Measurements from ENCODE around the gene ESRRA. TPM values are rescaled to one million over a fixed set of nuclear protein-coding genes. Genes with fewer than 3 reads are reported as not detected.

ESRRA gene
- polyA plus RNA-seq, 1 donor from 2014 or later: 29.0 TPM

DNA sequence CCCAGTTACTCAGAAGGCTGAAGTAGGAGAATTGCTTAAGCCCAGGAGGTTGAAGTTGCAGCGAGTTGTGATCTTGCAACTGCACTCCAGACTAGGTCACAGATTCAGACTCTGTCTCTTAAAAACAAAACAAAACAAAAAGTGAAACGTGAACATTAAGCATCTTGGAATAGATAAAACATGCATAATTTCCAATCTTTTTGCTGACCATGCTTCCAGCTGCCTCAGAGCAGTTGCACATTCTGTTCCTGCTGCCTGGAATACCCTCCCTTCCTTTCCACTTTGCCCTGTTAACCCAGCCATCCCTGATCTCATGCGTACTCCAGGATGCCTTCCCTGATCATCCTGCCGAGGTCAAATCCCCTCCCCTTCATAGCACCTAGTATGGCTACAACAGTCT is 34.0 kb downstream of the ESRRA start:
- Histone ChIP-seq H3K9me3 (ENCODE audit: low read length) (no peaks in the 10 kb centered on the region), H3K4me2 (ENCODE audit: low read length) (no peak overlapping the region), H3K9ac (ENCODE audit: low read length) (no peak overlapping the region), H4K20me1 (ENCODE audit: insufficient read depth) (no peaks in the 10 kb centered on the region), H3K79me2 (replicated peaks; ENCODE audit: insufficient read depth, low read length) (no peaks in the 10 kb centered on the region), H3K27me3 (ENCODE audit: insufficient read depth, low read depth, low read length) (no peaks in the 10 kb centered on the region), H3K36me3 (ENCODE audit: insufficient read depth, low read length) (no peaks in the 10 kb centered on the region), H3K27ac (ENCODE audit: low read length) (no peak overlapping the region), H3K9me2 (ENCODE audit: insufficient read depth, low read length) (no peaks in the 10 kb centered on the region), H2AFZ (ENCODE audit: low read depth, low read length) (no peak overlapping the region), H3F3A (ENCODE audit: insufficient read depth, low read length, poor library complexity, severe bottlenecking) (no peaks in the 10 kb centered on the region), H3K4me3 (ENCODE audit: low read length) (no peak overlapping the region)
- no peak for TF ChIP-seq EZH2 (IDR thresholded peaks at IDR 0.05; ENCODE audit: borderline replicate concordance, insufficient read depth, low read length, poor library complexity, severe bottlenecking)
- TF ChIP-seq EP300 (conservative IDR thresholded peaks at IDR 0.05; ENCODE audit: poor library complexity, severe bottlenecking): no peak
- TF ChIP-seq, protein P1, sequence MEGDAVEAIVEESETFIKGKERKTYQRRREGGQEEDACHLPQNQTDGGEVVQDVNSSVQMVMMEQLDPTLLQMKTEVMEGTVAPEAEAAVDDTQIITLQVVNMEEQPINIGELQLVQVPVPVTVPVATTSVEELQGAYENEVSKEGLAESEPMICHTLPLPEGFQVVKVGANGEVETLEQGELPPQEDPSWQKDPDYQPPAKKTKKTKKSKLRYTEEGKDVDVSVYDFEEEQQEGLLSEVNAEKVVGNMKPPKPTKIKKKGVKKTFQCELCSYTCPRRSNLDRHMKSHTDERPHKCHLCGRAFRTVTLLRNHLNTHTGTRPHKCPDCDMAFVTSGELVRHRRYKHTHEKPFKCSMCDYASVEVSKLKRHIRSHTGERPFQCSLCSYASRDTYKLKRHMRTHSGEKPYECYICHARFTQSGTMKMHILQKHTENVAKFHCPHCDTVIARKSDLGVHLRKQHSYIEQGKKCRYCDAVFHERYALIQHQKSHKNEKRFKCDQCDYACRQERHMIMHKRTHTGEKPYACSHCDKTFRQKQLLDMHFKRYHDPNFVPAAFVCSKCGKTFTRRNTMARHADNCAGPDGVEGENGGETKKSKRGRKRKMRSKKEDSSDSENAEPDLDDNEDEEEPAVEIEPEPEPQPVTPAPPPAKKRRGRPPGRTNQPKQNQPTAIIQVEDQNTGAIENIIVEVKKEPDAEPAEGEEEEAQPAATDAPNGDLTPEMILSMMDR (IDR thresholded peaks at IDR 0.05; ENCODE audit: poor library complexity, severe bottlenecking): no peak
- no peak for TF ChIP-seq RAD21 (conservative IDR thresholded peaks at IDR 0.05)
- TF ChIP-seq, protein P2, sequence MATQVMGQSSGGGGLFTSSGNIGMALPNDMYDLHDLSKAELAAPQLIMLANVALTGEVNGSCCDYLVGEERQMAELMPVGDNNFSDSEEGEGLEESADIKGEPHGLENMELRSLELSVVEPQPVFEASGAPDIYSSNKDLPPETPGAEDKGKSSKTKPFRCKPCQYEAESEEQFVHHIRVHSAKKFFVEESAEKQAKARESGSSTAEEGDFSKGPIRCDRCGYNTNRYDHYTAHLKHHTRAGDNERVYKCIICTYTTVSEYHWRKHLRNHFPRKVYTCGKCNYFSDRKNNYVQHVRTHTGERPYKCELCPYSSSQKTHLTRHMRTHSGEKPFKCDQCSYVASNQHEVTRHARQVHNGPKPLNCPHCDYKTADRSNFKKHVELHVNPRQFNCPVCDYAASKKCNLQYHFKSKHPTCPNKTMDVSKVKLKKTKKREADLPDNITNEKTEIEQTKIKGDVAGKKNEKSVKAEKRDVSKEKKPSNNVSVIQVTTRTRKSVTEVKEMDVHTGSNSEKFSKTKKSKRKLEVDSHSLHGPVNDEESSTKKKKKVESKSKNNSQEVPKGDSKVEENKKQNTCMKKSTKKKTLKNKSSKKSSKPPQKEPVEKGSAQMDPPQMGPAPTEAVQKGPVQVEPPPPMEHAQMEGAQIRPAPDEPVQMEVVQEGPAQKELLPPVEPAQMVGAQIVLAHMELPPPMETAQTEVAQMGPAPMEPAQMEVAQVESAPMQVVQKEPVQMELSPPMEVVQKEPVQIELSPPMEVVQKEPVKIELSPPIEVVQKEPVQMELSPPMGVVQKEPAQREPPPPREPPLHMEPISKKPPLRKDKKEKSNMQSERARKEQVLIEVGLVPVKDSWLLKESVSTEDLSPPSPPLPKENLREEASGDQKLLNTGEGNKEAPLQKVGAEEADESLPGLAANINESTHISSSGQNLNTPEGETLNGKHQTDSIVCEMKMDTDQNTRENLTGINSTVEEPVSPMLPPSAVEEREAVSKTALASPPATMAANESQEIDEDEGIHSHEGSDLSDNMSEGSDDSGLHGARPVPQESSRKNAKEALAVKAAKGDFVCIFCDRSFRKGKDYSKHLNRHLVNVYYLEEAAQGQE (IDR thresholded peaks at IDR 0.05; ENCODE audit: borderline replicate concordance): no peak
- TF ChIP-seq SMC3 (conservative IDR thresholded peaks at IDR 0.05; ENCODE audit: poor library complexity): no peak
- no peak for TF ChIP-seq MXI1 (conservative IDR thresholded peaks at IDR 0.05; ENCODE audit: poor library complexity, severe bottlenecking)
- no peak for TF ChIP-seq POLR2AphosphoS5 (IDR thresholded peaks at IDR 0.05)
- no peak for TF ChIP-seq TAF1 (IDR thresholded peaks at IDR 0.05; ENCODE audit: low read depth)

DNA sequence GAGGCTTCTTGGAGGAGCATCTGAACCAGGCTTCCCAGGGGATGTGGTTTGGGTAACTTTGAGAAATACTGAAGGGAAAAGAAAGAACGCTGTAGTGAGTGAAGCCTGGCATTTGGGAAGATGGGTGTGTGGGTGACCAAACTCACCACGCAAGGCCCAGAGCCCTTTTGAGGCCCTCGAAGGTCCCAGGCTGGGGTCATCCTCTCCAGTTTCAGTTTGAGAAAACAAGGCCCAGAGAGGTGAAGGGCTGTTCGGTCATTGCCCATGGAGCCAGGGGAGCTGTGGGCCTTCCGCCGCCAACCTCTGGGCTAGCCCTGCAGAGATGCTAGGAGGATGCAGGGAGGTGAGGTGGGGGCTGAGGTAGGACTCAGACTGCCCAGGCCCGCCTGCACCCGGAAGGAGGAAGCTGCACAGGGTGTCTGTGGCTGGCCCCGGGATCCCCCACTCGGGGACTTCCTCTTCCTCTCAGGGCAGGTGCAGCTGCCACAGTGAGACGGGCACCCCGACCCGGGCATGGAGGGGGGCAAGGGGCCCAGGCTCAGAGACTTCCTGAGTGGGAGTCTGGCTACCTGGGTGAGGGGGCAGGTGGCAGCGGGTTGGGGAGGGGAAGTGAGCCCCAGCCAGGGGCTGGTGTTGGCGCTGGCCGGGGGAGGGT is 34.6 kb downstream of the ESRRA start, which contains the start of gene CCDC88B:
Gene CCDC88B (plus strand): TSS at position 451 of the 655 bp plus-strand sequence. CDS start 63 bp downstream, at position 514.
- no peaks in the 10 kb centered on the region for H3K27me3 ChIP-seq (ENCODE audit: insufficient read depth, low read depth, low read length)
- H3K9me2 ChIP-seq (ENCODE audit: insufficient read depth, low read length): no peaks in the 10 kb centered on the region
- no peak within 1 kb of the TSS for H3K9ac ChIP-seq (ENCODE audit: low read length)
- no peak within 1 kb of the TSS for H2AFZ ChIP-seq (ENCODE audit: low read depth, low read length)
- no peaks in the 10 kb centered on the region for H4K20me1 ChIP-seq (ENCODE audit: insufficient read depth)
- H3K4me2 ChIP-seq (ENCODE audit: low read length): no peak within 1 kb of the TSS
- TF ChIP-seq POLR2AphosphoS5 (IDR thresholded peaks at IDR 0.05) (no peak), TAF1 (IDR thresholded peaks at IDR 0.05; ENCODE audit: low read depth) (no peak), EZH2 (IDR thresholded peaks at IDR 0.05; ENCODE audit: borderline replicate concordance, insufficient read depth, low read length, poor library complexity, severe bottlenecking) (no peak)
- H3K9me3 ChIP-seq (ENCODE audit: low read length): no peaks in the 10 kb centered on the region
- H3K36me3 ChIP-seq (ENCODE audit: insufficient read depth, low read length): no peaks in the 10 kb centered on the region
- no peaks in the 10 kb centered on the region for H3K79me2 ChIP-seq (replicated peaks; ENCODE audit: insufficient read depth, low read length)
- no peaks in the 10 kb centered on the region for H3F3A ChIP-seq (ENCODE audit: insufficient read depth, low read length, poor library complexity, severe bottlenecking)
- H3K4me3 ChIP-seq (ENCODE audit: low read length): no peak within 1 kb of the TSS
- H3K27ac ChIP-seq (ENCODE audit: low read length): no peak within 1 kb of the TSS
